GM06990 (cell line): ENCODE measurements around the gene ZFYVE26.

Experiments
- DNase-seq: peaks from one replicate; pipeline ENCODE4 v3.0.0-alpha.2; 2011; ENCODE audit not compliant: insufficient read length; ENCODE audit errors: extremely low read depth
- H3K27me3 ChIP-seq: replicated peaks from 2 replicates; pipeline ENCODE4 v1.6.0; 2011; ENCODE audit warnings: low read length; ENCODE audit not compliant: control insufficient read depth, insufficient read depth
- H3K36me3 ChIP-seq: 2 replicates; pipeline ENCODE4 v1.5.1; 2011; ENCODE audit warnings: low read length; ENCODE audit not compliant: control insufficient read depth, insufficient read depth
- H3K4me3 ChIP-seq: replicated peaks from 2 replicates; pipeline ENCODE4 v1.5.1; 2011; ENCODE audit warnings: low read depth, mild to moderate bottlenecking, control low read depth, low read length
- CTCF ChIP-seq: IDR thresholded peaks from 2 replicates; pipeline ENCODE4 v1.5.1; 2011; ENCODE audit warnings: low read length, control low read depth, mild to moderate bottlenecking, inconsistent platforms; ENCODE audit not compliant: insufficient read depth, poor library complexity, severe bottlenecking

The ZFYVE26 gene

DNA sequence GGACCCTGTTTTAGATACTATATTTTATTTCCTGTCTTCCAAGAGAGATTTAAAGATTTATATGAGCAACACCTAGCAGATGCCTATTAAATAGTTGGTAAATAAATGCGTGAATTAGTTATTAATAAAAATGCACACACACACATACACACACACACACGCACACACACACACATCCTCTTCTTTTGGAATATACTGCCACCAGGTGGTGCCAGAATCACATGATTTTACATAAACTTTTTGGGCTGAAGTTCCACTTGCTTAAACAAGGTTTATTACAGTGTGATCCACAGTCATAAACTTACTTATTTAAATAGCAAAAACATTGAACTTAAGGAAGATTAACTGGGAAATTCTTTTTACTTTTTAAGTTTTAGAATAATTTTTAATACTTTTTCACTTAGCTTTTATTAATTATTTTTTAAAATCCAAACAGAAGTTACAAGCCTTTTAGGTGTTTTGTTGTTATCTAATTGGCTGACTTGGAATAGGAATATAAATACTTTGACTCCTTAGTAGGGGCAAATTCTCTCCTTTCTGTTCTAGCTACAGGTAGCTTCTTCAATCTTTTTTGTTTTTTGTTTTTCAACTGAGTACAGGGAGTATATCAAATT lies 20.7 kb upstream of the ZFYVE26 start:
- Histone ChIP-seq H3K36me3 (no peaks in the 10 kb centered on the region), H3K4me3 (no peak overlapping the region), H3K27me3 (no peaks in the 10 kb centered on the region)
- DNase-seq, result peak; percentile 33
- TF ChIP-seq CTCF, result peak; percentile 63

DNA sequence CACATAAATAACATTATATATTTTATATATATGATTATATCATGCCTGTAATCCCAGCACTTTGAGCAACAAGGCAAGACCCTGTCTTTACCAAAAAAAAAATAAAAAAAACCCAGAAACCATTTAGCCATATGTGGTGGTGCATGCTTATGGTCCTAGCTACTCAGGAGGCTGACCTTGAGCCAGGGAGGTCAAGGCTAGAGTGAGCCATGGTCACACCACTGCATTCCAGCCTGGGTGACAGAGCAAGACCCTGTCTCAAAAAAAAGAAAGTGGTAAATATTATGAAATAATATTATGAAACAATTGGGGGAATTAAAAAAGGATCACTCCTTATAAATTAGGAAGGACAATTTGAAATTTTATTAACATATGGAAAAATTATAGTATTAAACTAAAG lies 19.2 kb upstream of the ZFYVE26 start:
- no peak for TF ChIP-seq CTCF
- no peak for DNase-seq
- Histone ChIP-seq H3K27me3 (no peaks in the 10 kb centered on the region), H3K4me3 (no peak overlapping the region), H3K36me3 (no peaks in the 10 kb centered on the region)

DNA sequence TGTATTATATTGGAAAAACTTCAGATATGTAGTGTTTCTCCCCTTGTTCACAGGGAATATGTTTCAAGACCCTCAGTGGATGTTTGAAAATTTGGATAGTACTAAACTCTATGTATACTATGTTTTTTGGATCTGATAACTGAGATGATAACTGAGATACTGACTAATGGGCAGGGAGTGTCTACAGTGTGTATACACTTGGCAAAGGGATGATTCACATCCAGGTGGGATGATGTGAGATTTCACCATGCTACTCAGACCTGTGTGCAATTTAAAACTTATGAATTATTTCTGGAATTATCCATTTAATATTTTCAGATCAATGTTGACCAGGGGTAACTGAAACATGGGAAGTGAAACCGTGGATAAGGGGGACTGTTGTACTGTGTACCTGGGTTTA lies 17.0 kb upstream of the ZFYVE26 start:
- Histone ChIP-seq H3K4me3 (no peak overlapping the region), H3K27me3 (no peaks in the 10 kb centered on the region), H3K36me3 (no peaks in the 10 kb centered on the region)
- TF ChIP-seq CTCF, result no peak
- no peak for DNase-seq

DNA sequence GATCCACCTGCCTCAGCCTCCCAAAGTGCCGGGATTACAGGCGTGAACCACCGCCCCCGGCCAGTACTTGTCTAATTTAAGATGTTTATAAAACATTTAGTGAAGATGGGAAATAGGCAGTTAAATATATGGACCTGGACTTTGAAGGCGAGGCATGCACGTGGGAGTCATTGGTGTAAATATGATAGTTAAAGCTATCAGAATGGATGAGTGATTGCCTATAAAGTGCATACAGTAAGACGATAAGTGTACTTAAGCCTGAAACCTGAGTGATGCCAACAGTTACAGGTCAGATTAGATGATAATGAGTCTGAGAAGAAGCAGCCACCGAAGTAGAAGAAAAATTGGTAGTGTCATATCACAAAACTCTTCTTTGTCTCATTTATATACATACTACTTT lies 14.7 kb upstream of the ZFYVE26 start:
- H3K27me3 ChIP-seq, result no peaks in the 10 kb centered on the region
- DNase-seq, result no peak
- no peak for TF ChIP-seq CTCF
- no peak overlapping the region for H3K4me3 ChIP-seq
- no peaks in the 10 kb centered on the region for H3K36me3 ChIP-seq

DNA sequence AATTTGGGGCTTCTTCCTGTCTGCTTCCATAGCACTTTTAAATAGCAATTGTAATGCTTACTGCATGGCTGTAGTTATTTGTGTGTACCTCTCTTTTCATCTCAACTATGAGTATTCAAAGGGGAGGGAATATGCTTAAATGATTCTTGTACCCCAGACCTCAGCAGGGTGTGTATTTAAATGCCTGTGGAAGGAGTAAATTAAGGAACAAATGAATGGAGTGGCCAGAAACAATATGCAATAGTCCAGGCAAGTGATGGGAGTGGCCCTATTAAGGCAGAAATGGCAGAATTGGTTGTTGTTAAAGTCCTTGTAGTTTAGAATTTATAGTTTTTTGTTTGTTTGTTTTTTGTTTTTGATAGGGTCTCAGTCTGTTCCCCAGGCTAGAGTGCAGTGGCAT lies 4.7 kb upstream of the ZFYVE26 start:
- DNase-seq, result no peak
- TF ChIP-seq CTCF, result no peak
- H3K36me3 ChIP-seq, result no peaks in the 10 kb centered on the region
- H3K4me3 ChIP-seq, result no peak overlapping the region
- H3K27me3 ChIP-seq, result no peaks in the 10 kb centered on the region

DNA sequence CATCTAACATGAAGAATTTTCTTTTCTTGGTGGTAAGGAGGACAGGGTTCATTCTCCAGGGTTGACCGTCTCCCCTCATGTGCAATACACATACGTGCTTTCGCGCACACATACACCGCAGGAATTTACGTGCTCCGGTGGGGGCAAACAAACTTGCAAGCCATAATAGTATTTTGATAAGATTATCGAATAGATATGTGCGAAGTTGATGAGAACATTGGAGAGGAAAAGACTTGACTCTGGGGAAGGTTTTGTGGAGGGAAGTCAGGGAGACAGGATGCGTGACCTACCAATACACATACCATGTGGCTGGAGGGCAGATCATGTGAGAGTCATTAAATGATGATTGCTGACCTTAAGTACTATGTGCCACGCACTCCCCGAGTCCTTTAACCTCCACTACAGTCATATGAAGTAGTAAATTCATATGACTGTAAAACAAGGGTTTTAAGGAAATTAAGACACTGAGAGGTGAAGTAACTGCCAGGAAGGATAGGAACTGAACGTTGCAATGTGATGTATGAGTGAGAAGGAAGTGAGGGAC lies 4.1 kb upstream of the ZFYVE26 start:
- H3K4me3 ChIP-seq, result peak overlapping the region; percentile 83
- DNase-seq, result no peak
- no peaks in the 10 kb centered on the region for H3K27me3 ChIP-seq
- H3K36me3 ChIP-seq, result no peaks in the 10 kb centered on the region
- no peak for TF ChIP-seq CTCF
